GM12878 (cell line): ENCODE data around the gene FAM163B. TPM values are rescaled to one million over a fixed set of nuclear protein-coding genes. Genes with fewer than 3 reads are reported as not detected.

Experiments used
- ATAC-seq: fragments of 200-7000 bp; cut with Tn5 transposase; 3 replicates; pipeline ENCODE4 v1.9.1; 2020; ENCODE audit warnings: mild to moderate bottlenecking, moderate library complexity
- BruUV-seq: library from RNA; stranded (reverse); fragments of 400-500 nt; replicated peaks from 2 replicates; lab custom pipeline; 2021; lab: Mats Ljungman, UMichigan
- CTCF ChIA-PET: fragments of 300-600 bp; sonication (Branson Sonifier 250); formaldehyde crosslinking; extraction: SDS; loops from one replicate; lab custom pipeline; 2021; ENCODE audit warnings: inconsistent platforms; lab: Yijun Ruan, JAX
- POLR2A ChIA-PET: fragments of 350-600 bp; formaldehyde crosslinking; extraction: SDS; loops from one replicate; lab custom pipeline; 2021; ENCODE audit warnings: inconsistent platforms; lab: Charles Lee
- RAD21 ChIA-PET: fragments of 300-600 bp; sonication (Branson Sonifier 250); formaldehyde crosslinking; loops from one replicate; lab custom pipeline; 2023; ENCODE audit warnings: antibody characterized with exemption; ENCODE audit not compliant: unreplicated experiment; lab: Charles Lee
- SMC1A ChIA-PET: fragments of 300-600 bp; sonication (Branson Sonifier 250); formaldehyde crosslinking; loops from one replicate; lab custom pipeline; 2023; ENCODE audit not compliant: unreplicated experiment, uncharacterized antibody; lab: Charles Lee
- DNase-seq: peaks from one replicate; pipeline ENCODE4 v3.0.0-alpha.2; 2011; ENCODE audit warnings: low read depth, low spot score
- FAIRE-seq: peaks from 3 replicates; lab custom pipeline; 2011; peaks lifted over from hg19 to GRCh38; lab: Jason Lieb, UNC
- H2AFZ ChIP-seq: 2 replicates; pipeline ENCODE4 v1.6.0; 2011; ENCODE audit warnings: low read depth, low read length, control low read depth; ENCODE audit not compliant: control insufficient read depth
- H3K27ac ChIP-seq: 2 replicates; pipeline ENCODE4 v1.5.1; 2011; ENCODE audit warnings: control low read depth; ENCODE audit not compliant: control insufficient read depth, insufficient read depth
- H3K27me3 ChIP-seq, 2 experiments: replicated peaks in 1 of 2; 2 replicates each; pipeline versions ENCODE4 v1.6.0 to v1.6.1; 2011; ENCODE audit warnings: low read length in 1 of 2; ENCODE audit not compliant: control insufficient read depth in 2 of 2, insufficient read depth in 2 of 2
- H3K36me3 ChIP-seq, 2 experiments: 2 replicates each; pipeline ENCODE4 v1.5.1; 2011; ENCODE audit warnings: low read length in 1 of 2; ENCODE audit not compliant: control insufficient read depth in 2 of 2, insufficient read depth in 2 of 2
- H3K4me1 ChIP-seq: 2 replicates; pipeline ENCODE4 v1.6.1; 2011; ENCODE audit warnings: mild to moderate bottlenecking, low read length, moderate library complexity, mixed read lengths; ENCODE audit not compliant: control insufficient read depth, insufficient read depth
- H3K4me2 ChIP-seq: 2 replicates; pipeline ENCODE4 v1.6.0; 2011; ENCODE audit warnings: control low read depth; ENCODE audit not compliant: control insufficient read depth, insufficient read depth
- H3K4me3 ChIP-seq: fragments of 200-600 bp; sonication (generic); 2 replicates; pipeline ENCODE4 v1.5.1; 2016
- H3K79me2 ChIP-seq: 2 replicates; pipeline ENCODE4 v1.6.0; 2011; ENCODE audit warnings: low read length; ENCODE audit not compliant: control insufficient read depth, insufficient read depth
- H3K9ac ChIP-seq: 2 replicates; pipeline ENCODE4 v1.8.0; 2011; ENCODE audit warnings: low read length, control low read depth, mixed read lengths; ENCODE audit not compliant: control insufficient read depth, insufficient read depth
- H3K9me3 ChIP-seq: replicated peaks from 3 replicates; pipeline ENCODE4 v1.5.1; 2011; ENCODE audit warnings: mild to moderate bottlenecking, low read length; ENCODE audit not compliant: control insufficient read depth, insufficient read depth
- H4K20me1 ChIP-seq: 2 replicates; pipeline ENCODE4 v1.6.0; 2011; ENCODE audit not compliant: control insufficient read depth, insufficient read depth
- CREB1 ChIP-seq: IDR thresholded peaks from 2 replicates; pipeline ENCODE4 v1.6.1; 2012; ENCODE audit warnings: low read depth, mild to moderate bottlenecking, inconsistent platforms
- E2F4 ChIP-seq: IDR thresholded peaks from 2 replicates; pipeline ENCODE4 v1.6.1; 2012; ENCODE audit warnings: low read depth, low read length, improper control_type of control experiment
- NKRF ChIP-seq: fragments of 450-650 bp; conservative IDR thresholded peaks from 2 replicates; pipeline ENCODE4 v1.6.1; 2017; ENCODE audit warnings: mild to moderate bottlenecking, moderate library complexity
- POLR2AphosphoS5 ChIP-seq: IDR thresholded peaks from 2 replicates; pipeline ENCODE4 v1.6.1; 2011; ENCODE audit warnings: mild to moderate bottlenecking, low read length, inconsistent platforms
- RAD21 ChIP-seq: IDR thresholded peaks from 2 replicates; pipeline ENCODE4 v1.6.1; 2011; ENCODE audit warnings: mild to moderate bottlenecking, low read depth, low read length, moderate library complexity; ENCODE audit not compliant: insufficient read depth
- ZSCAN29 ChIP-seq: fragments of 450-650 bp; IDR thresholded peaks from 2 replicates; pipeline ENCODE4 v1.6.1; 2017; ENCODE audit warnings: mild to moderate bottlenecking, moderate library complexity
- WGBS: methylation state at CpG from one replicate; pipeline ENCODE4 v1.1.6; 2016; ENCODE audit warnings: low lambda C conversion rate; ENCODE audit not compliant: insufficient replicate concordance, insufficient coverage; ENCODE audit errors: missing lambda C conversion rate; 5-methylcytosine and 5-hydroxymethylcytosine counted together
- in situ Hi-C: fragments of 300-500 bp; cut with MboI; formaldehyde crosslinking; loops from 9 replicates; pipeline ENCODE4 v1.14.3; 2018; ENCODE audit warnings: mixed read lengths
- intact Hi-C: fragments of 100-400 bp; cut with micrococcal nuclease; formaldehyde crosslinking; loops from one replicate; pipeline ENCODE4 v1.14.2; 2022; ENCODE audit not compliant: unreplicated experiment
- polyA plus RNA-seq, 11 experiments: library from polyadenylated mRNA; depleted of rRNA in 4 of 11; unstranded in 6 of 11; stranded (reverse) in 5 of 11; fragments of >200 nt; fragmentation: Nextera tagmentation in 4 of 11; fragmentation: Illumina TruSeq in 1 of 11; extraction: Ambion mirVana in 4 of 11; extraction: Trizol in 1 of 11; gene quantifications; 1 replicate in 1 of 11; 2 replicates in 10 of 11; pipeline versions ENCODE4 v1.2.1 to v1.2.3, GENCODE V29; 2011 to 2016; ENCODE audit warnings: inconsistent platforms in 2 of 11, missing spikeins in 2 of 11, low read depth in 1 of 11
- total RNA-seq, 4 experiments: library from RNA; depleted of rRNA in 3 of 4; stranded (reverse); fragments of >200 nt in 3 of 4; fragmentation: Illumina TruSeq in 1 of 4; extraction: Trizol in 1 of 4; gene quantifications; 2 replicates each; pipeline versions ENCODE4 v1.2.1 to v1.2.3, GENCODE V29; 2013 to 2021

The FAM163B gene
- total and polyA plus RNA-seq, 10 of the 15 experiments (the other 5 are each of a cell fraction or from before 2014, with no cell fraction given) = not detected

DNA sequence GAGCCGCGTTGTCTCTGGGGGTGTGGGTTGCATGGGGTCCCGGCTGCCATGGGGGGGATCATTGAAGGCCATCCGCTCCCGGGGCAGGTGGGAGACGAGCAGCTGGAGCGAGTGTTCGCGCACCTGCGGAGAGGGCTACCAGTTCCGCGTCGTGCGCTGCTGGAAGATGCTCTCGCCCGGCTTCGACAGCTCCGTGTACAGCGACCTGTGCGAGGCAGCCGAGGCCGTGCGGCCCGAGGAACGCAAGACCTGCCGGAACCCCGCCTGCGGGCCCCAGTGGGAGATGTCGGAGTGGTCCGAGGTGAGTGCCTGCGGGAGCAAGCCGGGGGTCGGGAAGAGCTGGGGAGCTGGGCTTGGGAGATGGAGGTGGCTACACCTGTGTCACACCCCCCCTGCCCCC is 41.0 kb downstream of the FAM163B start:
- ChIA-PET CTCF (no interaction called here), SMC1A (no interaction called here), RAD21 (no interaction called here), POLR2A (no interaction called here)
- Histone ChIP-seq H4K20me1 (no peaks in the 10 kb centered on the region), H2AFZ (no peak overlapping the region), H3K79me2 (no peaks in the 10 kb centered on the region), H3K36me3 (no peaks in the 10 kb centered on the region), H3K9me3 (no peaks in the 10 kb centered on the region), H3K4me3 (no peak overlapping the region), H3K27me3 (no peaks in the 10 kb centered on the region; a peak in 1 of 4 replicates), H3K27ac (no peak overlapping the region), H3K4me2 (no peak overlapping the region)
- BruUV-seq = no TSS peak
- in situ Hi-C loops (no loop called here), intact Hi-C loops (no loop called here)
- ATAC-seq (no peak), FAIRE-seq (no peak)
- WGBS = 67% methylated on average over 24 of the region's 33 CpGs
- TF ChIP-seq ZSCAN29 (no peak), E2F4 (no peak), RAD21 (no peak), CREB1 (no peak), NKRF (no peak), POLR2AphosphoS5 (no peak)
- TF ChIP-seq, all 136 proteins: peak for 0
- DNase-seq = no peak
- Histone ChIP-seq H3K4me1 (no peaks in the 10 kb centered on the region), H3K9ac (no peak overlapping the region)
